Measurements from ENCODE around the gene ZNF862.

ZNF862 gene

DNA sequence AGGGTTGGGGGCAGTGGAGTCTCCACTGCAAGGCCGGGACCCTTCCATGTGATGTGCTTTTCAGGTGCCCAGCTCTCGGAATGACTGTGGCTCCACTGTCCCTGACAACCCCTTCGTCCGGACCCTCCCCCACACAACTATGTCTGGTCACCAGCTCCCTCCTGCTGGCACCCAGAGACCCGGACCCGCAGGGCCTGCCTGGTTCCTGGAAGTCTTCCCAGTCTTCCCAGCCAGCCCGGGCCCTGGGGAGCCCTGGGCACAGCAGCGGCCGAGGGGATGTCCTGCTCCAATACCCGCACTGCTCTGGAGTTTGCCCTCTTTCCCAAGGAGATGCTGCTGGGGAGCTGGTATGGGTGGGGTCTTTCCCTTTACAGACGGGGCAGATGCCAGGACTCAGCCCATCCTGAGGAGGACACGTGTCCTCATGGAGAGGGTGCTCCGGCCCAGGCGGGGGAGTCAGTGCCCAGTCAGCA, 41.1 kb downstream of the ZNF862 start:
- TF ChIP-seq, protein P1, sequence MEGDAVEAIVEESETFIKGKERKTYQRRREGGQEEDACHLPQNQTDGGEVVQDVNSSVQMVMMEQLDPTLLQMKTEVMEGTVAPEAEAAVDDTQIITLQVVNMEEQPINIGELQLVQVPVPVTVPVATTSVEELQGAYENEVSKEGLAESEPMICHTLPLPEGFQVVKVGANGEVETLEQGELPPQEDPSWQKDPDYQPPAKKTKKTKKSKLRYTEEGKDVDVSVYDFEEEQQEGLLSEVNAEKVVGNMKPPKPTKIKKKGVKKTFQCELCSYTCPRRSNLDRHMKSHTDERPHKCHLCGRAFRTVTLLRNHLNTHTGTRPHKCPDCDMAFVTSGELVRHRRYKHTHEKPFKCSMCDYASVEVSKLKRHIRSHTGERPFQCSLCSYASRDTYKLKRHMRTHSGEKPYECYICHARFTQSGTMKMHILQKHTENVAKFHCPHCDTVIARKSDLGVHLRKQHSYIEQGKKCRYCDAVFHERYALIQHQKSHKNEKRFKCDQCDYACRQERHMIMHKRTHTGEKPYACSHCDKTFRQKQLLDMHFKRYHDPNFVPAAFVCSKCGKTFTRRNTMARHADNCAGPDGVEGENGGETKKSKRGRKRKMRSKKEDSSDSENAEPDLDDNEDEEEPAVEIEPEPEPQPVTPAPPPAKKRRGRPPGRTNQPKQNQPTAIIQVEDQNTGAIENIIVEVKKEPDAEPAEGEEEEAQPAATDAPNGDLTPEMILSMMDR (IDR thresholded peaks at IDR 0.05; ENCODE audit: insufficient read depth, low read depth, low read length, missing control alignments), result no peak
- DNase-seq (ENCODE audit: low read depth), result no peak
- H3K4me3 ChIP-seq (ENCODE audit: low read depth, low read length), result no peak overlapping the region

DNA sequence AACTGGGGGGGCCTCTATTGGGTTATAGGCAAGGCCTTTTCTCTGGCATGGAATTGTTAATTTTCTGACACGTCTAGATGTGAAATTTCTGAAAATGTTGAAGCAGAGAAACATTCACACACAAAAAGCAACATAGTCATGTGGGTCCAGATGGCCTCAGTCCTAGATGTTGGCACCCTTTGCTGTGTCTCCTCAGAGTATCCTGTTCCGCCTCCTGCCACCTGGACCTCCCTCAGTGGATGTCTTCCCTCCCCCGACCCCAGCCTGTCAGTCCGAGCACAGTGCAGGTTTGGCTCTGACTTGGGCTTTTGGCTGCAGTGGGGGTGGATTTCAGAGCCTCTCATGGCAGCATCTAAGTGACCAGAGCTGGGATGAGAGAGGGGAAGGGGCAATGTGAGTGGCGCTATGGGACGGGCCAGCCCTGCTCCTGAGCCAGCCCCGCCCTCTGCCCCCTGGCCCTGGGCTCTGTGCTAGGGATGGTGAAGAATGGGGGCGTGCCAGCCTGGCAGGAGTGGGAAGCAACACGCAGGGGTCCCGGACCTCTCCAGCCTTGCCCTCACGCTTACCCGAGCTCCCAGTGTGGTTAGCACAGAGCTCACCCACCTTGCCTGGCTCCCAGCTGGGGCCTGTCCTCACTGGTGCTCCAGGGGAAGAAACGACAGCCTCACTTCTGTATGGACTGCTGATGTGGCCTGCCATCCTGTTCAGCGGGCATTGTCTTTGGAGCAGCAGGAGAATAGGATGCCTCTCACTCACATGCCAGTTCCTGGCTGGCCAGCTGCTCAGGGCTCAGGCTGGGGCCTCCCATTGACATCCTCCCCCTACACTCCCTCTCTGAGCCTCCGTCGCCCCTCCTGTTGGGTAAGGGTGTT, 41.8 kb downstream of the ZNF862 start:
- DNase-seq (ENCODE audit: low read depth), result no peak
- H3K4me3 ChIP-seq (ENCODE audit: low read depth, low read length), result no peak overlapping the region
- TF ChIP-seq, protein P1 (IDR thresholded peaks at IDR 0.05; ENCODE audit: insufficient read depth, low read depth, low read length, missing control alignments), result no peak

DNA sequence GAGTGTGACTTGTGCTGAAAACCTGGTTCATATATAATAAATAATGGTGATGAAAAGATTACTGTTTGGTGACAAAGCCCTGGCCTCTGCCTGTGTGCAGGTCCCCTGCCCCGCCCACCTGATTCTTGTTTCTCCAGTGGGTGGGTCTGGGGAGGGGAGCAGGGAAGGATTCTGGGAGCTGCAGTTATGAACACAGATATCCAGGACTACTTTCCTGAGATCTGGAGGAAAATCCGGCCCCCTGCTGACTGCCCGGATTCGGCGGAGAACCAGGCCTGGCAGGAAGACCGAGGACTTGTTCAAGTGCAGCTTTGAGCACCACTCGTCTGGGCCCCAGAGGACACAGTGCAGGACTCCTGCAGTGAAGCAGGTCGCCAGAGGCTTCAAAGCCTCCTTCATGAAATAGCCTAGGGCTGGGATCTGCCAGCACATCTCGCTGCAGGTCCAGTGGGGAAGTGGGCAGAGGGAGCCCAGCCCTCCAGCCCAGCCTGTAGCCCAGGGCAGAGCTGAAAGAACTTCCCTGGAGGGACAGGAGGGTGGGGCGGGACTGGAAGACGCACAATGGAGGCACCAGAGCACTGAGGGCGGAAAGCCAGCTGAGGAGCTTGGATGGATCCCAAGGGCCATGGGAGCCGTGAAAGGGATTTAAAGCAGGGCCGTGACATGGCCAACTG, 42.6 kb downstream of the ZNF862 start:
- TF ChIP-seq, protein P1 (IDR thresholded peaks at IDR 0.05; ENCODE audit: insufficient read depth, low read depth, low read length, missing control alignments), result no peak
- DNase-seq (ENCODE audit: low read depth), result no peak
- no peak overlapping the region for H3K4me3 ChIP-seq (ENCODE audit: low read depth, low read length)

DNA sequence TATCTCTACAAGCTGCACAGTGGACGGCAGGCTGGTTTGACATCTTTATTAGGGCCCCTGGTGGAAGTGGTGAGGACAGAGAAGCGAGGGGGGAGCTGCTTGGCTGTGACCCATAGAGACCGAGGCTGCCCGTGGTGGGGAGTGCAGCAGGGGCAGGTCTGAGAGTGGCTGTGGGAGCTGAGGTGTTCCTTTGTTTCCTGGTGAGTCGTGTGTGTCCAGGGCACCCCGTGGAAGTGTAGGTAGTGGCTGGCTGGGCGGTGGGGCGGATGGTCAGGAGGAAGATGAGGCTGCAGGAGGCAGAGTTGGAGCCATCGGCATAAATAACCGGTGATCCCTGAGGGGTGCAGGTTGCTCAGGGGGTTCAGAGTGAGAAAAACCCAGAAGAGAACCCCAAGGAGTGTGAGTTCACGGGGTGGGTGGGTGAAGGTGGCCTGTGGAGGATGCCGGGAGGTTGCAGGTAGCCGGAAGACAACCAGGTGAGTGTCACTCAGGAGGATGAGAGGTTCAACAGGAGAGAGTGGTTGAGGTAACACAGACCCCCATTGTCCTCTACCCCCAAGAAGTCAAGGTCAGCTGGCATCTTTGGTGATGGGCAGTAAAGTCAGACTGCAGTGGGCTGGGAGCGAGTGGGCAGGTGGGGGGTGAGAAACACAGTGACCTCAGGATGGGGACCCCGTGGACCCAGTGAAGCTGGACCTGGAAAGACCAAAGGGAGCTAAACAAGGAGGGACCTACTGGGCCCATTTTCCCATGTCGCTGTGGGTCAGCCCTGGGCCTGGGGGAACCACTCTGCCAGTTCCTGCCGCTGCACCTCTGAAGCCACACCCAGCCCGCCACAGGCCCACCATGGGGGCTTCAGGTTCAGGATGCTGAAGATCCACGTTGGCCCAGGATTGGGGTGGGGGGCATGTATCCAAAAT, 43.4 kb downstream of the ZNF862 start:
- H3K4me3 ChIP-seq (ENCODE audit: low read depth, low read length), result no peak overlapping the region
- no peak for DNase-seq (ENCODE audit: low read depth)

DNA sequence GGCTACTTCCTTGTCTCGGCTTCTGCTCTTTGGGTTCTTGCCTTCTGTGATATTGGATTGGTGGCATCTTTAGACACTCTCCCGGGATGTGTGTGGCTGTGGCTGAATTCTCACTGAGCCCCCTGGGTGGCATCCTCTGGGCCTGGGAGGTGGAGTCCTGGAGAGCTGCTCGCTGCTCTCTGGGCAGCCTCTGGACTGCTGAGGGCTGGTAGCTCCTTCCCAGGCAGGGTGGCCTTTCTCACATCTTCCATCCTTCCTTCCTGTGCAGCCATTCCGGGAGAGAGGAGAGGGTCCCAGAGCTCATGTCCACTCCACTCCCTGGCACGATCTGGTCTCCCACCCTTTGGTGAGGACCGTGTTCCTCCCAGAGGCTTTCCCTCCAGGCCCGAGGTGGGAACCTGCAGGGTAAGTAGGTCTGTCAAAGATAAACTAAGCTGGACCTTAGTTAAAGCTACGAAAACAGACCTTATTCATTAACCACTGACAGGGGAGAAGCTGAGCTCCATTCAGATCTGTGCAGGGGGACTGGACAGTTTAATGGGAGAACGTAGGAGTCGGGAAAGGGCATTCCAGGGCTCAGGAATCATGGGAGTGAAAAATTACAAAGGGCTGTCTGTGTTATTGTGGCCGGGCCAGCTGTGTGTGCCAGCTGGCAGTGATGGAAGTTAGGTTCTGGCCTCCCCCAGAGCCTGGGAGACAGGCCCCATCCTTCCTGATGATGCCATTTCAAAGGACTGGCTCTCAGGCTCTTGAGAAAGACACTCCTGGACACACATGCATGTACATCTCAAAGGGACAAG, 44.3 kb downstream of the ZNF862 start:
- TF ChIP-seq, protein P1 (IDR thresholded peaks at IDR 0.05; ENCODE audit: insufficient read depth, low read depth, low read length, missing control alignments), result no peak
- no peak overlapping the region for H3K4me3 ChIP-seq (ENCODE audit: low read depth, low read length)
- no peak for DNase-seq (ENCODE audit: low read depth)

More for the DNA sequence above, 43.4 kb downstream of the ZNF862 start:
- TF ChIP-seq, protein P1 (IDR thresholded peaks at IDR 0.05; ENCODE audit: insufficient read depth, low read depth, low read length, missing control alignments), result no peak

DNA sequence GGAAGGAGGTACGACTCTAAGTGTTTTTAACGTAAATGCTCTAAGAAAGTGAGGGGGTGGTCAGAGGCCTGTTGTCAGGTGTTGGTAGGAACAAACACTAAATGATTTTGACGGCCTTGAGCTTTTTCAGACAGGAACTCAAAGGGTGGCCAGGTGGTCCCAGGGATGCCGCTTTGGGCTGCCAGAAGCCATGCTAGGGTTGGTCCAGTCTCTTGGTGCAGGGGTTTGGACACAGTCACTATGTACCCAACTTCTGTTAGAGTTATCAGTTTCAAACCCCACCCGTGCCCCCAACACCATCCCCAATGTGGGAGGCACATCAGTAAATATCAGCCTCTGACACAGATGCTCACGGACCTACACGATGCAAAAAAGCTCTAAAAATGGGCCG, 44.9 kb downstream of the ZNF862 start:
- DNase-seq (ENCODE audit: low read depth), result no peak
- no peak overlapping the region for H3K4me3 ChIP-seq (ENCODE audit: low read depth, low read length)
- TF ChIP-seq, protein P1 (IDR thresholded peaks at IDR 0.05; ENCODE audit: insufficient read depth, low read depth, low read length, missing control alignments), result no peak
